HepG2 (cell line): Measurements from ENCODE around the gene STPG4. TPM values are rescaled to one million over a fixed set of nuclear protein-coding genes. Genes with fewer than 3 reads are reported as not detected.

Experiments
- HIVEP1 ChIP-seq: sonication (generic); formaldehyde crosslinking; IDR thresholded peaks from 2 replicates; pipeline ENCODE4 v1.4.0; 2020; ENCODE audit warnings: mild to moderate bottlenecking, missing genetic modification reagents
- NR2F1 ChIP-seq, 2 experiments: fragments of 450-650 bp in 1 of 2; formaldehyde crosslinking in 1 of 2; IDR thresholded peaks; 2 replicates each; pipeline versions ENCODE4 v1.5.0 to v1.6.1; 2016 to 2020; ENCODE audit warnings: mild to moderate bottlenecking in 1 of 2, missing compliant biosample characterization in 1 of 2, missing genetic modification reagents in 1 of 2, moderate library complexity in 1 of 2
- PRDM15 ChIP-seq: sonication (generic); formaldehyde crosslinking; IDR thresholded peaks from 2 replicates; pipeline ENCODE4 v1.4.0; 2020; ENCODE audit warnings: missing genetic modification reagents
- THAP11 ChIP-seq: IDR thresholded peaks from 2 replicates; pipeline ENCODE4 v1.6.1; 2016; ENCODE audit warnings: missing biosample characterization, missing genetic modification reagents
- TRAFD1 ChIP-seq: sonication (generic); formaldehyde crosslinking; IDR thresholded peaks from 2 replicates; pipeline ENCODE4 v1.5.1; 2020; ENCODE audit warnings: missing genetic modification reagents, mild to moderate bottlenecking, borderline replicate concordance
- ZBTB39 ChIP-seq: sonication (generic); formaldehyde crosslinking; IDR thresholded peaks from 2 replicates; pipeline ENCODE4 v1.5.0; 2020; ENCODE audit warnings: missing genetic modification reagents
- ZFAT ChIP-seq: sonication (generic); formaldehyde crosslinking; conservative IDR thresholded peaks from 2 replicates; pipeline ENCODE4 v1.8.1; 2023; ENCODE audit warnings: missing genetic modification reagents, inconsistent platforms
- polyA plus RNA-seq, 8 experiments: library from polyadenylated mRNA; depleted of rRNA in 3 of 8; stranded (reverse) in 7 of 8; unstranded in 1 of 8; fragments of >200 nt; fragmentation: Illumina TruSeq in 4 of 8; extraction: Trizol in 4 of 8; gene quantifications; 2 replicates each; pipeline versions ENCODE4 v1.2.1 to v1.2.3, GENCODE V29; 2011 to 2016; ENCODE audit warnings: low read depth in 4 of 8, missing spikeins in 1 of 8, mixed read lengths in 1 of 8; ENCODE audit not compliant: insufficient read depth in 1 of 8
- total RNA-seq, 5 experiments: library from RNA; depleted of rRNA; stranded (reverse); fragments of >200 nt; fragmentation: Illumina TruSeq; extraction: Trizol; gene quantifications; 2 replicates each; pipeline ENCODE4 v1.2.3, GENCODE V29; 2016; ENCODE audit warnings: low read depth in 1 of 5
- TF ChIP-seq, protein P1 (sequence below): sonication (generic); formaldehyde crosslinking; IDR thresholded peaks from 2 replicates; pipeline ENCODE4 v1.5.0; 2020; ENCODE audit warnings: missing genetic modification reagents, mild to moderate bottlenecking, borderline replicate concordance

STPG4 gene
- total and polyA plus RNA-seq, 2 of the 13 experiments (the other 11 are each of a cell fraction or from before 2014, with no cell fraction given): 0.11 to 0.15 TPM

DNA sequence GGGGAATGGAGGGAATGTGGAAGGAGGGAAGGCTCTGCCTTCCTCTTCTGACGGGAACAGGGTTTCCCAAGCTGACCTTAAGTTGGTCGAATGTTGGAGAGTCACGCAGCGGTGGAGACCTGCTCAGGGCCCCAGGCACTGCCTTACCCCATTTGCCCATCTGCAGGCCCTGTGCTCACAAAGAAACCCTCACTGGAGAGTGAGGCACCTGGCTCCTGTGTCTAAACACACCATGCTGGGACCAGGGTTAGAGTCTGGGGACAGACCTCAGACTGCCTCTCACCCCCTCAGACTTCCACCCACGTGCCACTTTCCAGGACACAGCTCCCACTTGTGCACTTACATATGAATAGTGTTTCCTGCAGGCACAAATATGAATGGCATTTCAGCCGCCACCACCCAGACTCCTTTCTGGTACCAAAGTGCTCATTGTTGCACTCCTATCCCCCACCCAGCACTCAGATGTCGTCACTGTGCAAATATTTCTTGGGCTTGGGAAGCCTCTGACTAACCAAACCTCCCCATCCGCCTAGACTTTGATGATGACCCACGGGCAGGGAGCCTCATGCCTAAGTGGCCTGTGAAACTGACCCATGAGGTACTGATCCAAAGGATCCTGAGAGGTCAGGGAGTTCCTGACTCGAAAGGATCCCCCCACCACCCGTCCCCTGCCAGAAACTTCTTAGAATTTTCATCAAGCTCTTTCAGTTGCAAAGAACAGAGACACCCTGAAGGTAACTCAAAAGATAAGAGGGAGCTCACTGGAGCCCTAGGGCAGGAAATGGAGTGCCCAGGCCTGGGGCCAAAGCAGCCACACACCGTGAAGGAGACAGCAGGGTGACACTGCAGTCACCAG, 78.3 kb downstream of the STPG4 start (continued):
- TF ChIP-seq ZBTB39 (CRISPR knock-in tag) (peak; percentile 56), HIVEP1 (peak; percentile 83), THAP11 (CRISPR knock-in tag) (peak; percentile 76), ZFAT (CRISPR knock-in tag) (no peak), PRDM15 (CRISPR knock-in tag) (no peak), NR2F1 (CRISPR knock-in tag; IDR thresholded peaks at IDR 0.05) (peak in 1 of 2 experiments; percentile 59; a peak in 3 of 4 replicates), TRAFD1 (CRISPR knock-in tag) (0 out of 2 replicates have a peak, but pooled peaks have one; percentile 67)
- TF ChIP-seq, protein P1, sequence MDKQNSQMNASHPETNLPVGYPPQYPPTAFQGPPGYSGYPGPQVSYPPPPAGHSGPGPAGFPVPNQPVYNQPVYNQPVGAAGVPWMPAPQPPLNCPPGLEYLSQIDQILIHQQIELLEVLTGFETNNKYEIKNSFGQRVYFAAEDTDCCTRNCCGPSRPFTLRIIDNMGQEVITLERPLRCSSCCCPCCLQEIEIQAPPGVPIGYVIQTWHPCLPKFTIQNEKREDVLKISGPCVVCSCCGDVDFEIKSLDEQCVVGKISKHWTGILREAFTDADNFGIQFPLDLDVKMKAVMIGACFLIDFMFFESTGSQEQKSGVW (CRISPR knock-in tag): no peak
